Gastrocnemius medialis (tissue), 4 donors: ENCODE results near the gene PITX3. TPM values are rescaled to one million over a fixed set of nuclear protein-coding genes. Genes with fewer than 3 reads are reported as not detected.
"Not testable (repeated sequence)": the region's sequence is repeated elsewhere in the genome, so short reads cannot be mapped to it uniquely, and the experiment has no call there.

Source experiments
- ATAC-seq, 2 donors: fragments of 150-250 bp; one replicate each; pipeline ENCODE4 v1.9.1; 2016
- DNase-seq, 2 donors: peaks; one replicate each; pipeline ENCODE4 v3.0.0-alpha.2; 2019
- H3K27ac ChIP-seq, 4 donors: fragments of 200-600 bp; sonication (generic); 1 replicate in 1 of 4; 2 replicates in 3 of 4; pipeline ENCODE4 v1.5.1; 2016 to 2018; ENCODE audit warnings: mild to moderate bottlenecking in 2 of 4, moderate library complexity in 1 of 4
- H3K27me3 ChIP-seq, 3 donors: fragments of 200-600 bp; sonication (generic) in 2 of 3; 1 replicate in 1 of 3; 2 replicates in 2 of 3; pipeline versions ENCODE4 v1.5.1 to v1.6.0; 2016 to 2019; ENCODE audit warnings: mild to moderate bottlenecking in 1 of 3, moderate library complexity in 1 of 3
- H3K36me3 ChIP-seq, 2 donors: fragments of 200-600 bp; sonication (generic) in 1 of 2; one replicate each; pipeline ENCODE4 v1.5.1; 2017 to 2018
- H3K4me1 ChIP-seq, 2 donors: fragments of 200-600 bp; sonication (generic) in 1 of 2; one replicate each; pipeline ENCODE4 v1.5.1; 2016 to 2017; ENCODE audit warnings: mild to moderate bottlenecking in 2 of 2
- H3K4me3 ChIP-seq, 4 donors: fragments of 200-600 bp; sonication (generic) in 3 of 4; 1 replicate in 1 of 4; 2 replicates in 3 of 4; pipeline ENCODE4 v1.5.1; 2016 to 2019; ENCODE audit warnings: mild to moderate bottlenecking in 2 of 4
- H3K9me3 ChIP-seq, 3 donors: fragments of 200-600 bp; sonication (generic) in 2 of 3; 1 replicate in 1 of 3; 2 replicates in 2 of 3; pipeline ENCODE4 v1.5.1; 2016 to 2019
- CTCF ChIP-seq, 5 experiments: fragments of 450-650 bp in 3 of 5; fragments of 200-600 bp in 2 of 5; sonication (generic) in 2 of 5; IDR thresholded peaks in 4 of 5; conservative IDR thresholded peaks in 1 of 5; 1 replicate in 4 of 5; 2 replicates in 1 of 5; pipeline ENCODE4 v1.5.1; 2016 to 2019; ENCODE audit warnings: antibody characterized with exemption in 5 of 5, mild to moderate bottlenecking in 3 of 5, moderate library complexity in 3 of 5
- POLR2A ChIP-seq, 2 donors: fragments of 450-650 bp; IDR thresholded peaks; one replicate each; pipeline ENCODE4 v1.6.1; 2017; ENCODE audit warnings: antibody characterized with exemption in 2 of 2, mild to moderate bottlenecking in 2 of 2, moderate library complexity in 2 of 2
- in situ Hi-C, 4 donors: fragments of 200-750 bp; cut with MboI; loops; one replicate each; pipeline versions ENCODE4 v1.15.0 to v1.8.0; 2017; ENCODE audit warnings: low sequenced_read_pairs in 4 of 4
- intact Hi-C: fragments of 100-400 bp; cut with DNase I; formaldehyde crosslinking; loops from one replicate; pipeline ENCODE4 v1.15.1; 2023; ENCODE audit warnings: low total_unique reads
- total RNA-seq, 4 donors: library from RNA; depleted of rRNA; stranded (reverse); fragments of >200 nt; gene quantifications; one replicate each; pipeline versions ENCODE4 v1.1.0 to v1.2.3, GENCODE V29; 2016

Gene PITX3
- total RNA-seq, 4 donors from 2014 or later: 4.2 to 8.9 (median 6.5) TPM

DNA sequence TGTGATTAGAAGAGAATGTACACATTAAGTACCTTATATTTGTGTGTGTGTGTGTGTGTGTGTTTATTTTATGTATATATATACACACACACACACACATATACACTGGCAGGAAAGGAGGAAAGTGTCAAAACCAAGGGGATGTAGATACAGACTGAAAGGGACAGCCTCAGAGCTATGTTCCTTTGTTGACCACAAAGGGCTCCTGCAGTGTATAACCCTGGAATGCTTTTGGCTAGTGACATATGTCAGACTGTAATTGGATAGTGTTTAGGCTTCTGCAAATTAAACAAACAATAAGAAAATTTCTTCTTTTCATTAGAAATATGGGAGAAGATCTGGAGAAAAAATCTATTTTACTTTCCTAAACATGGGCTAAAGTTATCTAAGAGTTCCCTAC is 19.9 kb upstream of the PITX3 start:
- peak; percentile 80 to 83 for ATAC-seq
- peaks cover 0 to 25% of the 10 kb centered on the region in 2 donors for H3K36me3 ChIP-seq

DNA sequence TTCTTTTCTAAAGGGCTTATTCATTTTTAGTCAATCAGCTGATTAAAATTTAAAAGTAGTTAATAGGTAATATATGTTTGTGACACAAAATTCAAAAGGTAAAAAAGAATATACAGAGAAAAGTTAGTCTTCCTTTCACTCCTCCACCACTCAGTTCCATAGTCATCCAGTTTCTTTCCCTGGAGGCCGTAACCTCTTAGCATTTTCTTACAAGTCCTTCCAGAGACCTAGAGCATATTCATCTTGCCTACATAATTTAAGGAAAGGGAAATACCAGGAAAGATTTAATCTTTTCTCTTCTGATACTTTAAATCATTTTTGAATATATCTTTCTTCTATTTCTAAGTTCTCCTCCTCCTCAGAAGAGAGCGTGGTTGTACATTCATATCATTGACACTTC is 14.1 kb upstream of the PITX3 start:
- intact Hi-C loops: no loop called here
- no peak for ATAC-seq
- no peak for TF ChIP-seq POLR2A (IDR thresholded peaks at IDR 0.05)
- Histone ChIP-seq H3K27me3 (no peaks in the 10 kb centered on the region), H3K4me1 (peaks cover 23 to 31% of the 10 kb centered on the region in 2 donors), H3K9me3 (no peaks in the 10 kb centered on the region), H3K4me3 (no peak overlapping the region), H3K27ac (peak overlapping the region in 1 of 4 donors; percentile 27), H3K36me3 (peaks cover 0 to 16% of the 10 kb centered on the region in 2 donors)
- no peak for DNase-seq
- in situ Hi-C loops: no loop called here

More for the DNA sequence above, 19.9 kb upstream of the PITX3 start:
- Histone ChIP-seq H3K4me3 (no peak overlapping the region), H3K9me3 (no peaks in the 10 kb centered on the region), H3K4me1 (peaks cover 59 to 60% of the 10 kb centered on the region in 2 donors), H3K27ac (peak overlapping the region; percentile 54 to 85 (median 81)), H3K27me3 (no peaks in the 10 kb centered on the region)
- TF ChIP-seq POLR2A (IDR thresholded peaks at IDR 0.05) (no peak), CTCF (IDR thresholded peaks at IDR 0.05 in 4 of 5, conservative IDR thresholded peaks at IDR 0.05 in 1 of 5) (no peak)
- in situ Hi-C loops: no loop called here
- intact Hi-C loops: no loop called here
- DNase-seq: no peak

GRCh38 chr10:102254426-102254825 is 13.1 kb upstream of the PITX3 start:
- Histone ChIP-seq H3K27me3 (no peaks in the 10 kb centered on the region), H3K27ac (peak overlapping the region in 3 of 4 donors; percentile 19 to 45 (median 34)), H3K4me1 (peaks cover 26 to 39% of the 10 kb centered on the region in 2 donors), H3K36me3 (peaks cover 0 to 6% of the 10 kb centered on the region in 2 donors), H3K4me3 (no peak overlapping the region), H3K9me3 (no peaks in the 10 kb centered on the region)
- no peak for DNase-seq
- no peak for ATAC-seq
- in situ Hi-C loops: no loop called here
- TF ChIP-seq POLR2A (IDR thresholded peaks at IDR 0.05) (no peak), CTCF (IDR thresholded peaks at IDR 0.05 in 4 of 5, conservative IDR thresholded peaks at IDR 0.05 in 1 of 5) (no peak)
- intact Hi-C loops: no loop called here

DNA sequence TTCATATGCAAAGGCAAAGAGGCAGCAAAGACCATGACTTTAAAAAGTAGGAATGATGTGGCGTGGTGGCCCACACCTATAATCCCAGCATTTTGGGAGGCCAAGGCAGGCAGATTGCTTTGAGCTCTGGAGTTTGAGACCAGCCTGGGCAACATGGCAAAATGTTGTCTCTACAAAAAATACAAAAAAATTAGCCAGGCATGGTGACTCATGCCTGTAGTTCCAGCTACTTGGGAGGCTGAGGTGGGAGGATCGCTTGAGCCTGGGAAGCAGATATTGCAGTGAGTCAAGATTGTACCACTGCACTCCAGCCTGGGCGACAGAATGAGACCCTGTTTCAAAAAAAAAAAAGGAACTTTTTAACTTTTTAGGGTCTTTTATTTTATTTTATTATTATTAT is 11.2 kb upstream of the PITX3 start:
- intact Hi-C loops, in situ Hi-C loops, H3K27me3 ChIP-seq, DNase-seq, H3K36me3 ChIP-seq, H3K9me3 ChIP-seq, ATAC-seq, H3K4me3 ChIP-seq: not testable (repeated sequence)
- H3K27ac ChIP-seq: peak overlapping the region in 1 of 4 donors; percentile 38
- peaks cover 42 to 49% of the 10 kb centered on the region in 2 donors for H3K4me1 ChIP-seq

DNA sequence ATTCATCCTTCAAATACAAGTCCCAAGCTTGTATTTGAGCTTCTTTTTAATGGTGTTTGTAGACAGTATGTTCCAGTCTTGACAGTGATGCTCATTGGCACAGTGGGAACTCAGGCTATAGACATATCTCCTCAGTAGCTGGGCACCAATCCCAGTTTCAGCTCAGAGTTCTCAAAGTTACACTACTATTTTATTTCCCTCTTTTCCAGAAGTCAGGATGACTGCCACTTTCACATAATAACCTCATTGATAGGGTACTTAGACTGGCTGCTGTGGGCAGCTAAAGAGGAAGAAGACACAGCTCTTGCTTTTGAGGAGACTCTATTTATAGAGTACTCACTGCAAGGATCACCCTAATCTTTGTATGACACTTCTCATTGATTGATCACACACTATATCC is 6.4 kb upstream of the PITX3 start:
- H3K4me3 ChIP-seq: peak overlapping the region in 3 of 4 donors; percentile 8 to 22 (median 9)
- no peaks in the 10 kb centered on the region for H3K36me3 ChIP-seq
- peak overlapping the region; percentile 91 to 98 (median 93) for H3K27ac ChIP-seq
- H3K4me1 ChIP-seq: peaks cover 50% of the 10 kb centered on the region in 2 donors
- no peak for ATAC-seq
- H3K27me3 ChIP-seq: no peaks in the 10 kb centered on the region
- in situ Hi-C loops: no loop called here
- intact Hi-C loops: loop anchor here (5.0 kb wide), 1 partner anchor 80 kb away; no protein-coding TSS in a partner anchor
- TF ChIP-seq CTCF (IDR thresholded peaks at IDR 0.05 in 4 of 5, conservative IDR thresholded peaks at IDR 0.05 in 1 of 5) (no peak), POLR2A (IDR thresholded peaks at IDR 0.05) (no peak)
- no peaks in the 10 kb centered on the region for H3K9me3 ChIP-seq
- no peak for DNase-seq

- DNase-seq: no peak
- Histone ChIP-seq H3K36me3 (no peaks in the 10 kb centered on the region), H3K9me3 (no peaks in the 10 kb centered on the region), H3K27ac (peak overlapping the region; percentile 91 to 98 (median 93)), H3K27me3 (no peaks in the 10 kb centered on the region), H3K4me3 (peak overlapping the region; percentile 74 to 96 (median 86)), H3K4me1 (peaks cover 54 to 57% of the 10 kb centered on the region in 2 donors)
- intact Hi-C loops: loop anchor here (5.0 kb wide), 1 partner anchor 81 kb away; no protein-coding TSS in a partner anchor
- in situ Hi-C loops: no loop called here
- TF ChIP-seq CTCF (IDR thresholded peaks at IDR 0.05 in 4 of 5, conservative IDR thresholded peaks at IDR 0.05 in 1 of 5): no peak
- no peak for TF ChIP-seq POLR2A (IDR thresholded peaks at IDR 0.05)
- ATAC-seq: no peak
Observed at GRCh38 chr10:102246261-102246660, 4.9 kb upstream of the PITX3 start.
